ENCODE measurements around the gene DEAF1.

DEAF1 gene

DNA sequence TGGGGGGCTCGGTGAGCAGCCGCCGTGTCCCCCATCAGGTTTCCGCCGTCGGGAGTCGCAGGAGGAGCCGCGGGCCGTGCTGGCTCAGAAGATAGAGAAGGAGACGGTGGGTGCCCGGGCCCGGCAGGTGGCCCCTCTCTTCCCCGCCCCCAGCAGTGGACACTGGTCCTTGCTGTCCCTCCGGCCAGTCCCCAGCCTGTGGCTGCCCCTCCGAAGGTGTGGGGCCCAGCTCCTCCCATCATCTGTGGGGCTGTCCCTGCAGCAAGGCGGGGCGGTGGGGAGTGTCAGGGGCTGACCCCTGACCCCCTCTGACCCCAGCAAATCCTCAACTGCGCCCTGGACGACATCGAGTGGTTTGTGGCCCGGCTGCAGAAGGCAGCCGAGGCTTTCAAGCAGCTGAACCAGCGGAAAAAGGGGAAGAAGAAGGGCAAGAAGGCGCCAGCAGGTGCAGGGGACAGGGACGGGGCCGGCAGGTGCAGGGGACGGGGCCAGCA is 26.3 kb upstream of the DEAF1 start:
- DNase-seq (ENCODE audit: low read depth): no peak

DNA sequence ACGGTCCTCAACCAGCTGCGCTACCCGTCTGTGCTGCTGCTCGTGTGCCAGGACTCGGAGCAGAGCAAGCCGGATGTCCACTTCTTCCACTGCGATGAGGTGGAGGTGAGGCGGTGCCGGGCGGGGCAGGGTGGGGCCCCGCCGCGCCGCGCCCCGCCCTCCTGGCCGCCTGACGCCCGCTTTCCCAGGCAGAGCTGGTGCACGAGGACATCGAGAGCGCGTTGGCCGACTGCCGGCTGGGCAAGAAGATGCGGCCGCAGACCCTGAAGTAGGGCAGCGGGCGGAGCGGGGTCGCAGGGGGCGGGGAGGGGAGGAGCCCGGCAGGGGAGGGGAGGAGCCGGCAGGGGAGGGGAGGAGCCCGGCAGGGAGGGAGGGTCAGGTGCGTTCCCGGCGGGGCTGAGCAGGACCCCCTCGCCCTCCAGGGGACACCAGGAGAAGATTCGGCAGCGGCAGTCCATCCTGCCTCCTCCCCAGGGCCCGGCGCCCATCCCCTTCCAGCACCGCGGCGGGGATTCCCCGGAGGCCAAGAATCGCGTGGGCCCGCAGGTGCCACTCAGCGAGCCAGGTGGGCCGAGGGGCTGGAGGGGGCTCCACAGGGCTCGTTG is 25.7 kb upstream of the DEAF1 start:
- DNase-seq (ENCODE audit: low read depth): no peak

DNA sequence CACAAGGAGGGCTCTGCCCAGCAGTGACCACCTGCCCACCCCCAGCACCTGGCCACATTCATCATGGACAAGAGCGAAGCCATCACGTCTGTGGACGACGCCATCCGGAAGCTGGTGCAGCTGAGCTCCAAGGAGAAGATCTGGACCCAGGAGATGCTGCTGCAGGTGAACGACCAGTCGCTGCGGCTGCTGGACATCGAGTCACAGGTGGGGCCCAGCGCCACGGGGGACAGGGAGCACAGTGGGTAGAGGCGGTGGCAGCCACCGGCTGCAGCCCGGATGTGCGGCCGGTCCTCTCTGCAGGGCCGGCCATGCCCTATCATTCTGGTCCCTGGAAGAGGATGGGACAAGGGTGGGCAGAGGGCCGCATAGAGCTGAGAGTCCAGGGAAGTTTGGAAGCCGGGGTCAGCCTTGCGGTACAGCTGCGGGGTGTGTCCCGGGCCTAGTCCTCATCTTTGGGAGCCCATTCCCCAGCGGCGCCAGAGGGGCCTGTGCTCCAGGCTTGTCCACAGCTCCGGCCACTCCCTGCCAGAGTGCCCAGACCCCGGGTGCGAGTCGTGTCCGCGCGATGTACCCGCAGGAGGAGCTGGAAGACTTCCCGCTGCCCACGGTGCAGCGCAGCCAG is 25.1 kb upstream of the DEAF1 start:
- no peak for DNase-seq (ENCODE audit: low read depth)

GRCh38 chr11:719214-720016 is 24.4 kb upstream of the DEAF1 start:
- no peak for DNase-seq (ENCODE audit: low read depth)

- no peak for DNase-seq (ENCODE audit: low read depth)
Observed at GRCh38 chr11:714436-714835, 19.4 kb upstream of the DEAF1 start.

- no peak for DNase-seq (ENCODE audit: low read depth)
Observed at GRCh38 chr11:709109-709997, 14.3 kb upstream of the DEAF1 start.

- DNase-seq (ENCODE audit: low read depth): no peak
Observed at GRCh38 chr11:708511-708910, 13.5 kb upstream of the DEAF1 start.

DNA sequence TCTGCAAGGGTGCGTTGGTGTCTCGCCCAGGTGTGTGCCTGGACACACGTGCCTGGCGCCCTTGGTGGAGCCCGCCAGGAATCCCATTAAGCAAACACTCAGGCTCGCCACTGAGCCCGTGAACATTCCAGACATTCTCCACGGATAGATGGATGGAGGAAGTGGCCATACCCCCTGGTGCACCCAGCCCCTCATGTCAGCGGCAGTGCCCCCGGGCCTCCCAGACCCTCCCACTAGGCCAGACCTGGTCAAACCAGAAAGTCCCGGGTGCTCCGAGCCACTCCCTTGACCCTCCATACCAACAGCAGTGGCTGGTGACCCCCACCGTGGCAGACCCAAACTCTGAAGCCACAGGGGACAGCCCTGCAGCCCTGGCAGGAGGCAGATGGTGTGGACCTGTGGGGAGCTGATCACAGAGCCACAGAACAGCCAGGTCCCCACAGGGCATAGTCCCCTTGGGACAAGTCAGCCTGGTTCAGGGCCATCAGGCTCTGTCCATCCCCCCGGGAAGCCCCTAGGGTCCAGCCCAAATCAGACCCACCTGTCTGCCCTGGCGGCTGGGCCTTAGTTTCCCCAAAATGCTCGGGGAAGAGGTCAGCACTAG is 12.9 kb upstream of the DEAF1 start:
- DNase-seq (ENCODE audit: low read depth): no peak

DNA sequence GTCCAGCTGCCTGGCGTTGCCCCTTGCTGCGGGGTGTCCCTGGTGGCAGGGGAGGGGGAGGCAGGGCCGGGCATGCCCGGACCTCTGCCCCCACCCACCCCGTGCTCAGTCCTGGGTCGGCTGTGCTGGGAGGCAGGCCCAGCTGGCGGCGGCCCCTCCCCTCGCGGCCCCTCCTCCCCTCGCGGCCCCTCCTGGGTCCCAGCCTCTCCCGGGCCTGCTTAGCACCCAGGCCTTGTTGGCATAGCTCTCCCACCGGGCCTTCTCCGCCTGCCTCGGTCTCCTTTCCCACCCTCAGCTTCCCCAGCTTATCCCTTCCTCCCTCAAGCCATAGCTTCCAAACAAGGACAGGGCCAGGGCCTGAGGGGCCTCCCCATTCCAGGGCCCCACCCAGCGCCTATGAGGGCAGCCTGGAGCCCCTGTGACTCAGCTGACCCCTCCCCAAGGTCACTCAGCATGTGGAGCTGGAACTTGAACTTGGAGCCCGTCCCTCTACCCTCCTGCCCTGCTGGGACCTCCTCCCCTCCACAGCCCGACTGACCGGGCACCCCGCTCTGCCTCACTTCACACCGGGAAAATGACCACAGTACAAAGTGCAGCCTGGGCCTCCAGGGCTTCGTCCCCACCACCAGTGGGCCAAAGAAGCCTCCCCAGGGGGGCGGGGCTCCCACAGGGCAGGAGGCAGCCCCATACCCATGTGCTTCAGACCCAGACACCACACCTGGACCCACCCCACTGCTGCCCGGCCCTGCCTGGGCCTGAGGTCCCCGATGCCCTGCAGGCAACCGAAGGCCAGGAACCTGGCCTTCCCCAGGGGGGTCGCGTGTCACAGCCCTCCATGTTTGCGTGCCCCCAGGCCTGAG is 12.2 kb upstream of the DEAF1 start:
- DNase-seq (ENCODE audit: low read depth): no peak

DNA sequence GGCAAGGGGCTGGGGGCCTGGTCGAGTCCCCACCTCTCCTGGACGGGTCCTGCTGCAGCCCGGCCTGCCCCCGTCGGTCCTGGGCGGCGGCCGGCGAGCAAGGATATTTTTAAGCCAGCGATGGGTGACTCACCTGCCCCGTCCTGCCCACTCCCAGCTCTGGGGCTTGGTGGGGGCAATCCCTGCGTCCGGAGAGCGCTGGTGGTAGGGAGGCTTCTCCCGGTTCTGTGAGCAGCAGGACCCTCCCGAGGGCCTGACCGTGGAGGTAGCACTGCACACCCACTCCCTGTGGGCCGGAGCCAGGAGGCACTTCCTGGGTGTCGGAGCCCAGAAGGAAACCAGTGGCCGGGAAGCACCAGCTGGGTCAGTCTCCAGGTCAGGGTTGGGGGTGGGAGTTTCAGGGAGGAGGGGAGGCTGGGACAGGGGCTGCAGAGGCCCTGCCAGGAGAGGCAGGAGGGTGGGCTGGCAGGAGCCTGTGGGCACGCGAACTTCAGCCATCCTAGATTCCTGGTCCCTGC is 11.5 kb upstream of the DEAF1 start:
- DNase-seq (ENCODE audit: low read depth): no peak

- no peak for DNase-seq (ENCODE audit: low read depth)
Observed at GRCh38 chr11:705646-706438, 10.8 kb upstream of the DEAF1 start, which contains the start of gene EPS8L2. EPS8L2 (plus strand) TSS chr11:706231; CDS start chr11:709408, 3,177 bp downstream.

- no peak for DNase-seq (ENCODE audit: low read depth)
Observed at GRCh38 chr11:704781-705645, 10.0 kb upstream of the DEAF1 start.

DNA sequence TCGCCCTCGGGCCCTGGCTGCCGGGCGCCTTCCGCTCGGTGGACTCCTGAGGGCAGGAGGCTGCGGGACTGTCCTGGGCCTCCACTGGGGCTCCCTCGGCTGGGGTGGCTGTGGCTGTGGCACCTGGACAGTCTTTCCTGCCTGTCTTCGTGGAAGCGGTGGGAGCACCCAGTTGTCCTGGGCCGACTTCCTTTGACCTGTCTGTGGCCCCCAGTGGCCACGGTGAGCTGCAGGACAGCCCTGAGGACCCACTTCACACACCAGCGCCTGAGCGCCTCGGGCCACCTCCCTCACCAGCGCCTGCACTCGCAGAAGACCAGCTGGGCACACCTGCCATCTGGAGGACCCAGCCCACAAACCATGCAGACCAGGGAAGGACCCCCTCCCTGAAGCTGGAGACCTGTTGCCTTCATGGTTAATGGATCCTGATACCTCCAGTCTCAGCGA is 9.2 kb upstream of the DEAF1 start:
- DNase-seq (ENCODE audit: low read depth): no peak

DNA sequence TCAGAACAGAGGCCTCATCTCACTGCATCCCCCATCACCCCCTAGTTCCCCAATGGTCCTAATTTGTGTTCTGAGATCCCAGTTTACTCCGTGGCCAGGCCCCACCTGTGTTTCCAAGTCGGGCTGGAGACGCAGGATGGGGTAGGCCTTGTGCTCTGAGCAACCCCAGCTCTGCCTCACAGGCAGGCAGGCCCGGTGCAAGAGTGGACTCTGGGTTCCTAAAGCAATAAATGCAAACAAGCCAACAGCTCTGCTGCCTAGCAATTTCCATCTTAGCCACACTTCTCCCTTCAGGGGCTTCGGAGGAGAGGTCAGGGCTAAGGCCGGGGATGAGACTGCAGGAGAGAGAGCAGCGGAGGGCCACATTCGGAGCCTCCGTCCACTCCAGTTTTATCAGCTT is 8.5 kb upstream of the DEAF1 start:
- no peak for DNase-seq (ENCODE audit: low read depth)

- no peak for DNase-seq (ENCODE audit: low read depth)
Observed at GRCh38 chr11:702462-703461, 7.7 kb upstream of the DEAF1 start.

GRCh38 chr11:701741-702461 is 6.9 kb upstream of the DEAF1 start:
- DNase-seq (ENCODE audit: low read depth): no peak

- no peak for DNase-seq (ENCODE audit: low read depth)
Observed at GRCh38 chr11:699753-700152, 4.7 kb upstream of the DEAF1 start.
